ENCODE data around the gene DNER.
"Not testable (repeated sequence)": the region's sequence is repeated elsewhere in the genome, so short reads cannot be mapped to it uniquely, and the experiment has no call there.

The DNER gene

DNA sequence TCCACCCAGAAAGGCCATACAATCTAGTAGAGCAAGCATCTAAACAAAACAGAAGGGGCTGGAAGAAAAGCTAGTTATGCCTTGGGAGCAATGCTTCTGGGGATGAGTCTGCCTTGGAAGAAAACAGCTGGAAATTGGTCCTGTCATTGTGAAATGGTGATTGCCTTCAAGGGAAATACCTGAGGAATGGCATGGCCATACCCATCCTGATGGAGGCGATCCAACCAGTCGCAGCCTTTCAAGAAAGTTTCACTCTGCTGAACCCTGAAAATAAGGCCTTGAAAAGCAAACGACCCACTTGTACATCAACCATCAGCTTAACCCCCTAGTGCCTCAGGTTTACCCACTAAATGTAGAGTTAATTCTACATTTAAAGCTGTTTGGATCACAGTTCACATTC is 370.7 kb downstream of the DNER start:
- no peak for DNase-seq (ENCODE audit: low read depth, low spot score)

DNA sequence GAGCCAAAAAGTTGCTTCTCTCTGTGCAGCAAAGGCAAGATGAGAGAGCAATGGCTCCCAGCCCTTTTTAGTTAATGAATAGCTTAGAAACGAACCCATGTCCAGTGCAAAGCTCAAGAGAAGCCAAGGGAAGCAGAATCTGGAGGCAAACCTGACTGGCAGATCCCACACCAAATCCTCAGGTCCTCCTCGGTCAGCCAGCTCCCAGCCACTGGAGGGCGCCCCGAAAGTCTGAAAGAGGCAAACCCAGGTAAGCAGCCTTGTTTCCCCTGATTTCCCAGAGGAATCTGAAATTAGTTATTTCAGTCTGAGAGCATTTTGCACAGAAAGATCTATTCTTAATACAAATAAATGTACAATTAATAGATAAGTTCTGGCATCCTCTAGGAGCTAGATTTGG is 372.0 kb downstream of the DNER start:
- no peak for DNase-seq (ENCODE audit: low read depth, low spot score)

DNA sequence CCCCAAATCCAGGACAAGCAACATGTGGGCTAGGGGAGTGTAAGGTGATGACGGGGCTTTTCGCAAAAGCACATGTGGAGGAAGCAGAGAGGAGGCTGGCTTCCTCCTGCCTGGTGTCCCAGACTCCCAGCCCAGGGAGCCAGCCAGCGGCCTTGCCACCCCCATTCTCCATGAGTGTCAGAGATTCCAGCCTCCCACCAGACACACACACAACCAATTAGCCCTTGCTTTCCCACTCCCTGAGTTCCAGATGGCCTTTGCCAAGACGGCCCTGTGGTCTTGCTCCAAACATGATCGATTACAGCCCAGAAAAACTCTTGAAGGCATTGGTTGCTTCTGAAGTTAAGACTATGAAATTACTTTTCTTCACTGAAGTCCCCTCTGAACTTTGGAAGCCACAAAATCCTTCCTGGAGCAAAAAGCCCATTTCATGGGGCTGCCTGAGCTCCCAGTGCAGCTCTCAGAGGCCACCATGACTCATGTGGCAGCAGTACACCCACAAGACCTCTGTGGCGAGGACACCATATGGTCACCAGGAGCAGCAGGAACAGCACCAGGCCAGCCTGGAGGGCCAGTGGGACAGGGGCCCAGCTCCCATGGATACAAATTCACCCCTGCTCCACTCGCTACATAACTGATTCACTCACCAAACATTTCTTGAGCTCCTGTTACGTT is 374.1 kb downstream of the DNER start:
- DNase-seq (ENCODE audit: low read depth, low spot score) = no peak

DNA sequence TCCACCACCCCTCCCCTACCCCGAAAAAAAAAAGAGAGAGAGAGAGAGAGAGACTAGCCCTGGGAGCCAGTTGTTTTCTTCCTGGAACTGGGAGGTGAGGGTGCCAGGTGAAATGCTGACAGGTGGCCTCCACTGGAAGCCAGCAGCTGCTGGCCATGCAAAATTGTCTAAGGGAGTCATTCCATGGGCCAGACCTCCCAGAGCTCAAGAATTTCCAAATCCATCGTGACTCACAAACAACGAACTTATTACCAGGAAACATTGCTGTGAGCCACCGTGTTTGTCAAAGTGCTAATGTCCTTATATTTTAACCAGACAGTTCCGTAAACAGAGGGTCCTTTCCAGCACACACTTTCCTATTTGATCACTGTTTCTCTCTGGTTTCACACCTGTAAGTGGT is 374.7 kb downstream of the DNER start:
- DNase-seq (ENCODE audit: low read depth, low spot score) = no peak

DNA sequence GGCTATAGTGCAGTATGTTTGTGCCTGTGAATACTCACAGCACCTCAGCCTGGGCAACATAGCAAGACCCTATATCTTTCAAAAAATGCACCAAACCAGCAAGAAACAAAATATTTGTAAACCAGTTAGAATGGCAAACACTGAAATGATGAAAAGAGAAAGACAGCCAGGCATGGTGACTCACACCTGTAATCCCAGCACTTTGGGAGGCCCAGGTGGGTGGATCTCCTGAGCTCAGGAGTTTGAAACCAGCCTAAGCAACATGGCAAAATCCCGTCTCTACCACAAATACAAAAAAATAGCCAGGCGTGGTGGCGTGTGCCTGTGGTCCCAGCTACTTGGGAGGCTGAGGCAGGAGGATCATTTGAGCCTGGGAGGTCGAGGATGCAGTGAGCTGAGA is 375.2 kb downstream of the DNER start:
- not testable (repeated sequence) for DNase-seq (ENCODE audit: low read depth, low spot score)

DNA sequence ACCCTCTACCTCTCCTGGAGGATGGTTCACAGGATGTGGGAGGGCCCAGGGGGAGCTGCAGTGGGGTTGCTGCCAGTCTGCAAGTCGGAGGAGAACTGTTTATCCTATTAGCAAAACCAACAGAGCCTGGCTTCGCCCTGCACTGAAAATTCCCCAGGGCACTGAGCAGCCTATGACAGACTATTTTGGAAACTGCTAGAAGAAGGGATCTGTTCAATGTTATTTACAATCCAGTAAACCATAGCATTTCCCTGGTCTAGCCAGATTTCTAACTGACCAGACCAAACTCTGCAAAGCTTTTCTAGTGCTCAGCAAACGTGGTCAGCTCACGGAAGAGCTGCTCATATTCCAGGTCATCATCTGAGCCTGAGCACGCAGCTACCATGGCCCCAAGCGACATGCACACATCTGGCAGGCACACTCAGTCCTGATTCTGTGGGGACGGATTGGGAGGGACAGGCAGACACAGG is 378.4 kb downstream of the DNER start:
- DNase-seq (ENCODE audit: low read depth, low spot score) = no peak

DNA sequence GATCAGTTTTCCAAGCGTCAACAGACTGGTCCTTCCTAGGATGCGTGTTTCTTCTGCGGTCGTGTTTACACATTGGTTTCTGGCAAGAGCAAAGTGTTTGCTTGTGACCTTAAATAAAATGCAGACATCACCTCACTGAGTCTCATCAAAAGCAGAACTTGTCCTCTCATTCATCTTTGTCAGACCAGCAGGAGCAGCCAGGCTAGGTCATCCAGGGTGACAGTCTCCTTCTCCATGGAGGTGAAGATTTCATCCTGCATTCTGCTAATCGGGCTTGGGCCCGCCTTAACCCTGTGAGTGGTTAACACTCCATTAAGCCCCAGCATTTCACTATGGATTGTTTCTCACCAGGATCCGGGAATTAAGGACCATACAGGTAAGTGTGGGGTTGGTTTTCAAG is 379.0 kb downstream of the DNER start:
- DNase-seq (ENCODE audit: low read depth, low spot score) = no peak

DNA sequence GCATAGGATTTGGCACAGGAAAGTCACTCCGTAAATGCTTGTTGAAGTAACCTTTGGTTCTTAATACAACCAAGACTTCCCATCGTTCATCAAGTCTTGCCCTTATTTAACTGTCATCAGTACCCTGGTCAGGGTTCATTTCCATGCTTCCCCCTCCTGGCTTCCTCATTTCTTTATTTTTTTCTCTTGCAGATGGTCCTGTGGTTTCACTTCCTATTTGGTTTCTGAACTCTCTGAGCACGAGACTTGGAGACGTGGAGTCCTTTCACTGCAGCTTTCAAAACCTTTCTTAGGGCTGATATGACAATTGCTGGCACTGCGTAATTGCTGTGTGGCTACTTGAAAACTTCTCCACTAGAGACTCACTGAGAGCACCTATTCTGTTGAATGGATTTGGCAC is 383.4 kb downstream of the DNER start:
- DNase-seq (ENCODE audit: low read depth, low spot score) = no peak

DNA sequence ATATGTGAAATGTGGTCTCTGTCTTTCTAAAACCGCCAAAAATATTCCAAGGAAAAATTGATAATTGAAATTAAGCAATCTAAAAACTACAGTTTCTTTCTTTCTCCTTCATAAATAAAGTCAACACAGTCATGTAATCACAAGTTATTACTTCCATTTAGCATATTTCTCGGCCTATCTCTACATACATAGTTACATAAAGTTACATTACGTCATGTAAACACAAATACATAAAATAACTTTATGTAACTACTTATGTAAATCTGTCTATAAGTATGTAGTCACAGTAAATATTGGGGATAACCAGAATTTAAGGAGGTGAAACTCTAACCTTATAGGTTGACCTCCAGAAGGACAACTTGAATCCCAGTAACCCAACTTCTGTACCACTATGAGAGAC is 394.8 kb downstream of the DNER start:
- no peak for DNase-seq (ENCODE audit: low read depth, low spot score)

DNA sequence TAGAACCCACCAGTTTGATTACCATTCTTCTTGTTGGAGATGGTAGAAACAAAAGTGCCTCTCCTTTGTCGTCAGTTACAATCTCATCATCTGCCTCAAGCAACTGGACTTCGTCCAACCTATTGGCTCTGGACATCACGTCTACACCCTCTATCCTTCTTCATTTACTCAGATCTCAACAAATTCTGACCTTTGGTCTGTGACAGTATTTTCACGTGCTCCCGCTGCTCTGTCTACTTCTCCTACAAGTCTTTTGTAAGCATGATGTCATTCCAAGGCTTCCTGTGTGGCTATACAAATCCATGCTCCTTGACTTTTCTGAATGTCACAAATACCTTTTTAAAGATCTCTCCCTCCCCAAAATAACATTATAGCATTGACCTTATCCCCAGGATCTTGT is 400.2 kb downstream of the DNER start:
- no peak for DNase-seq (ENCODE audit: low read depth, low spot score)

DNA sequence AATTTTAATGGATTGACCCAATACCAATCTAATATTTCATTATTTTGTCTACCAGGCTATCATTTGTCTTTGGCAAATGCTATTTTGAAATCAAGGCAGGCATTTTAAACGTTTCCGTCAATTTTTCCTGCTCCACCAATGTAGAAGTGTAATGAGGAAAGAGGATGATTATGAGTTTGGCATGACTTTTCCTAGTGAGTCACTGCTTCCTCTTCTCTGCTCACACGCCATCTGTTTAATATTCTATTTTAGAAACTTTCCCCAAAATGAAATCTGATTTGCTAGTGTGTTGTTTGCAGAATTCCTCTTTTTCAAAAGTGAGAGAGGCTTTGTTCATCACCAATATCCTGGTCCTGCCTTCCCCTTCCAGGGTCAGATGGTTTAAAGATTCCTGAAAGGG is 400.8 kb downstream of the DNER start:
- no peak for DNase-seq (ENCODE audit: low read depth, low spot score)
